HPDE6-E6E7 (cell line): ENCODE measurements around the gene MAPK10.
"Not testable (repeated sequence)": the region's sequence is repeated elsewhere in the genome, so short reads cannot be mapped to it uniquely, and the experiment has no call there.

Experiments
- DNase-seq: peaks from one replicate; pipeline ENCODE4 v3.0.0; 2011; ENCODE audit warnings: missing footprints; ENCODE audit errors: extremely low spot score

MAPK10 gene

GRCh38 chr4:85970535-85970934, 389.3 kb downstream of the MAPK10 start:
- DNase-seq, result no peak

- peak; percentile 25 for DNase-seq
Measured at GRCh38 chr4:85968945-85969819, 390.7 kb downstream of the MAPK10 start.

GRCh38 chr4:85967872-85968271, 392.0 kb downstream of the MAPK10 start:
- no peak for DNase-seq

- DNase-seq, result no peak
Measured at GRCh38 chr4:85966373-85966772, 393.5 kb downstream of the MAPK10 start.

- DNase-seq, result no peak
Measured at GRCh38 chr4:85965529-85965928, 394.3 kb downstream of the MAPK10 start.

GRCh38 chr4:85965017-85965416, 394.8 kb downstream of the MAPK10 start:
- DNase-seq, result not testable (repeated sequence)

- no peak for DNase-seq
Measured at GRCh38 chr4:85964298-85964697, 395.6 kb downstream of the MAPK10 start.

- DNase-seq, result no peak
Measured at GRCh38 chr4:85963231-85963630, 396.6 kb downstream of the MAPK10 start.

- no peak for DNase-seq
Measured at GRCh38 chr4:85961887-85962286, 398.0 kb downstream of the MAPK10 start.

- no peak for DNase-seq
Measured at GRCh38 chr4:85956293-85956945, 403.4 kb downstream of the MAPK10 start.

- no peak for DNase-seq
Measured at GRCh38 chr4:85955620-85956292, 404.1 kb downstream of the MAPK10 start.

- peak; percentile 67 for DNase-seq
Measured at GRCh38 chr4:85953651-85954018, 406.2 kb downstream of the MAPK10 start.

- no peak for DNase-seq
Measured at GRCh38 chr4:85952972-85953650, 406.7 kb downstream of the MAPK10 start.

- no peak for DNase-seq
Measured at GRCh38 chr4:85952528-85952927, 407.3 kb downstream of the MAPK10 start.

- DNase-seq, result no peak
Measured at GRCh38 chr4:85951099-85951498, 408.8 kb downstream of the MAPK10 start.

GRCh38 chr4:85946821-85947220, 413.0 kb downstream of the MAPK10 start:
- DNase-seq, result no peak

GRCh38 chr4:85942107-85942506, 417.7 kb downstream of the MAPK10 start:
- DNase-seq, result no peak

- no peak for DNase-seq
Measured at GRCh38 chr4:85940151-85940550, 419.7 kb downstream of the MAPK10 start.
